ENCODE data around the gene SLC45A1. TPM values are rescaled to one million over a fixed set of nuclear protein-coding genes. Genes with fewer than 3 reads are reported as not detected.

Gene SLC45A1
- total RNA-seq, 4 donors from 2014 or later = 0.51 to 13.8 (median 7.4) TPM

GRCh38 chr1:8281843-8282509 lies 35.9 kb upstream of the SLC45A1 start:
- Histone ChIP-seq H3K36me3 (no peaks in the 10 kb centered on the region), H3K4me3 (no peak overlapping the region), H3K27ac (no peak overlapping the region), H3K9me3 (no peaks in the 10 kb centered on the region), H3K27me3 (no peaks in the 10 kb centered on the region), H3K4me1 (no peaks in the 10 kb centered on the region)
- no peak for DNase-seq
- intact Hi-C loops (cut with DNase I; ENCODE audit: low total_unique reads) = no loop called here
- no peak for TF ChIP-seq POLR2A (IDR thresholded peaks at IDR 0.05)
- TF ChIP-seq, protein P1, sequence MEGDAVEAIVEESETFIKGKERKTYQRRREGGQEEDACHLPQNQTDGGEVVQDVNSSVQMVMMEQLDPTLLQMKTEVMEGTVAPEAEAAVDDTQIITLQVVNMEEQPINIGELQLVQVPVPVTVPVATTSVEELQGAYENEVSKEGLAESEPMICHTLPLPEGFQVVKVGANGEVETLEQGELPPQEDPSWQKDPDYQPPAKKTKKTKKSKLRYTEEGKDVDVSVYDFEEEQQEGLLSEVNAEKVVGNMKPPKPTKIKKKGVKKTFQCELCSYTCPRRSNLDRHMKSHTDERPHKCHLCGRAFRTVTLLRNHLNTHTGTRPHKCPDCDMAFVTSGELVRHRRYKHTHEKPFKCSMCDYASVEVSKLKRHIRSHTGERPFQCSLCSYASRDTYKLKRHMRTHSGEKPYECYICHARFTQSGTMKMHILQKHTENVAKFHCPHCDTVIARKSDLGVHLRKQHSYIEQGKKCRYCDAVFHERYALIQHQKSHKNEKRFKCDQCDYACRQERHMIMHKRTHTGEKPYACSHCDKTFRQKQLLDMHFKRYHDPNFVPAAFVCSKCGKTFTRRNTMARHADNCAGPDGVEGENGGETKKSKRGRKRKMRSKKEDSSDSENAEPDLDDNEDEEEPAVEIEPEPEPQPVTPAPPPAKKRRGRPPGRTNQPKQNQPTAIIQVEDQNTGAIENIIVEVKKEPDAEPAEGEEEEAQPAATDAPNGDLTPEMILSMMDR (IDR thresholded peaks at IDR 0.05) = no peak

DNA sequence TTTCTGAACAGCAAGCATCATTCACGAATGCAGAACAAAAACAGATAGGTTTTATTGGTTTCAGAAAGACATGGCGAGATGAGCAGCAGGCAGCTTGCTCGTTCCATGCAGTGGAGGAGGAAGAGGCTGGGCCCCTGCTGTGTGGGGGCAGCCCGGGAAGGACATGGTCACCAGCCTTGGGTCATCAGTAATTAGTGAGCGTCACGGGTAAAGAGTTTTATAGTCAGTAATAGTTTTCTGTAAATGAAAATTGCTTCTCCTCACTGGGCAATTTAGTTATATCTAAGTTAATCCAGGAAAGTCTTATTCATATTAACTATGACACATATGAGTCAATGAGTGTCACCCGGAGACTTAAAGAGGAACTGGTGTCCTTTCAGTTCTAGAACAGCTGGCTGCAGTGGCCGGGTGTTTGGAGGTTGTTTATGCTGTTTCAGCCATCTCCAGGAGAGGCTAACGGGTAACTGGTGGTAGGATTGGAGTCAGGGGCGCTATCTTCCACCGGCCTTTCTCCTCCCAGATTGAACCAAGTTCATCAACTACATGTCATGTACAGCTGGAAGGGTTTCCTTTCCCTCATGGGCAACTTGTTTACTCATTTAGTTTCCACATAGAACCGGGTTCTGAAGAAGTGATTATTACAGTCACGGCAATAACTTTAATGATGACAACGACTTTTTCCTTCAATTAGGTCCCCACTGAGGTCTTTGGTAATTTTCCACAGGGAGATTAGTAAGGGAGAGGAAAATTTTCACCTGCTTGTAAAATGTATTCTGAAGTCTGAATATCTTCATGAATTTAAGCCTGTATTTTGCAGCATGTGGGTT lies 34.6 kb upstream of the SLC45A1 start:
- Histone ChIP-seq H3K9me3 (no peaks in the 10 kb centered on the region), H3K4me3 (no peak overlapping the region), H3K36me3 (no peaks in the 10 kb centered on the region), H3K4me1 (no peaks in the 10 kb centered on the region), H3K27ac (no peak overlapping the region), H3K27me3 (no peaks in the 10 kb centered on the region)
- no peak for TF ChIP-seq POLR2A (IDR thresholded peaks at IDR 0.05)
- TF ChIP-seq, protein P1 (IDR thresholded peaks at IDR 0.05) = no peak
- intact Hi-C loops (cut with DNase I; ENCODE audit: low total_unique reads) = no loop called here
- DNase-seq = no peak

GRCh38 chr1:8284127-8284526 lies 33.8 kb upstream of the SLC45A1 start:
- H3K4me3 ChIP-seq = no peak overlapping the region
- TF ChIP-seq, protein P1 (IDR thresholded peaks at IDR 0.05) = no peak
- no peak for TF ChIP-seq POLR2A (IDR thresholded peaks at IDR 0.05)
- intact Hi-C loops (cut with DNase I; ENCODE audit: low total_unique reads) = no loop called here
- H3K27ac ChIP-seq = no peak overlapping the region
- no peaks in the 10 kb centered on the region for H3K27me3 ChIP-seq
- H3K4me1 ChIP-seq = no peaks in the 10 kb centered on the region
- no peak for DNase-seq
- no peaks in the 10 kb centered on the region for H3K36me3 ChIP-seq
- H3K9me3 ChIP-seq = no peaks in the 10 kb centered on the region

DNA sequence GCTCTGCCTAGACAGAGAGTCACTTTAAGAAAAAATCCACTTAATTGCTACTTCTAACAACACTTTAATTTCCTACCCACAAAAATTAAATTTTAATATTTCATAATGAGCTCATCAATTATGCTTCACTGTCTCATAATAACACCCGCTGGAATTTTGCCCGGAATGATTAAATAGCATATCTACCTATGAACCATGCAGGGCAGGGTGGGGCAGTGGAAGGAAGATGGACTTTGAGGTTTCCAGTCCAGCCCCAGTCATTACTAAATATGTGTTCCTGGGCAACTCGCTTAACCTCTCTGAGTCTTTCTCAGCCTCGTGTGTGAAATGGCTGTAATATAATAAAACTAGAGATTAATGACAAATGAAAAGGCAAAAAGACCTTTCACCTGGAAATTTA lies 32.8 kb upstream of the SLC45A1 start:
- no peaks in the 10 kb centered on the region for H3K36me3 ChIP-seq
- TF ChIP-seq, protein P1 (IDR thresholded peaks at IDR 0.05) = no peak
- no peak for TF ChIP-seq POLR2A (IDR thresholded peaks at IDR 0.05)
- H3K27me3 ChIP-seq = no peaks in the 10 kb centered on the region
- intact Hi-C loops (cut with DNase I; ENCODE audit: low total_unique reads) = no loop called here
- H3K9me3 ChIP-seq = no peaks in the 10 kb centered on the region
- H3K4me3 ChIP-seq = no peak overlapping the region
- no peak for DNase-seq
- H3K4me1 ChIP-seq = no peaks in the 10 kb centered on the region
- H3K27ac ChIP-seq = no peak overlapping the region

GRCh38 chr1:8285965-8286364 lies 31.9 kb upstream of the SLC45A1 start:
- H3K4me3 ChIP-seq = no peak overlapping the region
- TF ChIP-seq, protein P1 (IDR thresholded peaks at IDR 0.05) = no peak
- TF ChIP-seq POLR2A (IDR thresholded peaks at IDR 0.05) = no peak
- no peaks in the 10 kb centered on the region for H3K9me3 ChIP-seq
- intact Hi-C loops (cut with DNase I; ENCODE audit: low total_unique reads) = no loop called here
- no peak overlapping the region for H3K27ac ChIP-seq
- no peaks in the 10 kb centered on the region for H3K4me1 ChIP-seq
- H3K27me3 ChIP-seq = no peaks in the 10 kb centered on the region
- no peak for DNase-seq
- H3K36me3 ChIP-seq = no peaks in the 10 kb centered on the region

Data from uterus (tissue), 4 donors.